ENCODE results near the gene PVR.
"Not testable (repeated sequence)": the region's sequence is repeated elsewhere in the genome, so short reads cannot be mapped to it uniquely, and the experiment has no call there.

The PVR gene

GRCh38 chr19:44673510-44673909 lies 29.8 kb downstream of the PVR start:
- no peak for DNase-seq (ENCODE audit: low spot score)

GRCh38 chr19:44675521-44675920 lies 31.8 kb downstream of the PVR start:
- no peak for DNase-seq (ENCODE audit: low spot score)

GRCh38 chr19:44677019-44677811 lies 33.5 kb downstream of the PVR start:
- no peak for DNase-seq (ENCODE audit: low spot score)

GRCh38 chr19:44680536-44680935 lies 36.8 kb downstream of the PVR start:
- DNase-seq (ENCODE audit: low spot score) = no peak

- DNase-seq (ENCODE audit: low spot score) = no peak
These were observed 38.5 kb downstream of the PVR start for GRCh38 chr19:44681992-44682790.

GRCh38 chr19:44682807-44683206 lies 39.1 kb downstream of the PVR start:
- no peak for DNase-seq (ENCODE audit: low spot score)

- DNase-seq (ENCODE audit: low spot score) = no peak
These were observed 39.9 kb downstream of the PVR start for GRCh38 chr19:44683434-44684210.

- DNase-seq (ENCODE audit: low spot score) = not testable (repeated sequence)
These were observed 40.7 kb downstream of the PVR start for GRCh38 chr19:44684396-44684795.

- DNase-seq (ENCODE audit: low spot score) = no peak
These were observed 41.5 kb downstream of the PVR start for GRCh38 chr19:44684892-44685863.

GRCh38 chr19:44685877-44686276 lies 42.2 kb downstream of the PVR start:
- DNase-seq (ENCODE audit: low spot score) = no peak

GRCh38 chr19:44686896-44687295 lies 43.2 kb downstream of the PVR start:
- no peak for DNase-seq (ENCODE audit: low spot score)

- DNase-seq (ENCODE audit: low spot score) = no peak
These were observed 44.2 kb downstream of the PVR start for GRCh38 chr19:44687888-44688287.

- peak; percentile 57 for DNase-seq (ENCODE audit: low spot score)
These were observed 45.8 kb downstream of the PVR start for GRCh38 chr19:44689290-44690130.

GRCh38 chr19:44690131-44690440 lies 46.4 kb downstream of the PVR start:
- no peak for DNase-seq (ENCODE audit: low spot score)

- DNase-seq (ENCODE audit: low spot score) = no peak
These were observed 48.6 kb downstream of the PVR start for GRCh38 chr19:44692379-44692721.

- no peak for DNase-seq (ENCODE audit: low spot score)
These were observed 50.5 kb downstream of the PVR start for GRCh38 chr19:44694184-44694579.

GRCh38 chr19:44696939-44697669 lies 53.4 kb downstream of the PVR start:
- no peak for DNase-seq (ENCODE audit: low spot score)

GRCh38 chr19:44697670-44698034 lies 53.9 kb downstream of the PVR start:
- DNase-seq (ENCODE audit: low spot score) = no peak

- no peak for DNase-seq (ENCODE audit: low spot score)
These were observed 54.9 kb downstream of the PVR start, which contains the start of gene CEACAM16 for GRCh38 chr19:44698492-44699201. Gene CEACAM16, plus strand, starts transcription at chr19:44699151. Its CDS starts 2,306 bp downstream, at chr19:44701457.
